DND-41 (cell line): ENCODE results near the gene RNF152.

ENCODE experiments used
- CTCF ChIP-seq: IDR thresholded peaks from 2 replicates; pipeline ENCODE4 v1.5.1; 2012; ENCODE audit warnings: borderline replicate concordance, low read length, moderate library complexity, mild to moderate bottlenecking; ENCODE audit not compliant: poor library complexity, severe bottlenecking; ENCODE audit errors: extremely low read depth
- EZH2 ChIP-seq: IDR thresholded peaks from 3 replicates; pipeline ENCODE4 v1.6.1; 2012; ENCODE audit warnings: borderline replicate concordance, low read depth, mild to moderate bottlenecking, moderate library complexity, low read length, inconsistent platforms; ENCODE audit not compliant: severe bottlenecking

GRCh38 chr18:61888622-61889021 lies 4.2 kb downstream of the RNF152 start:
- TF ChIP-seq EZH2 (no peak), CTCF (no peak)
